Astrocyte of the spinal cord (primary cell): Measurements from ENCODE around the gene BCAS3.

ENCODE experiments used
- DNase-seq: peaks from one replicate; pipeline ENCODE4 v3.0.0; 2011; ENCODE audit warnings: low read depth, low spot score
- H3K4me3 ChIP-seq: 2 replicates; pipeline ENCODE4 v1.5.1; 2011; ENCODE audit warnings: low read depth, mild to moderate bottlenecking, low read length, moderate library complexity
- in situ Hi-C: cut with HindIII; loops from 2 replicates; pipeline ENCODE4 v1.10.0; 2017; ENCODE audit warnings: low sequenced_read_pairs
- TF ChIP-seq, protein P1 (sequence below): IDR thresholded peaks from 2 replicates; pipeline ENCODE4 v1.5.1; 2012; ENCODE audit warnings: low read depth, mild to moderate bottlenecking, low read length, inconsistent platforms

The BCAS3 gene

DNA sequence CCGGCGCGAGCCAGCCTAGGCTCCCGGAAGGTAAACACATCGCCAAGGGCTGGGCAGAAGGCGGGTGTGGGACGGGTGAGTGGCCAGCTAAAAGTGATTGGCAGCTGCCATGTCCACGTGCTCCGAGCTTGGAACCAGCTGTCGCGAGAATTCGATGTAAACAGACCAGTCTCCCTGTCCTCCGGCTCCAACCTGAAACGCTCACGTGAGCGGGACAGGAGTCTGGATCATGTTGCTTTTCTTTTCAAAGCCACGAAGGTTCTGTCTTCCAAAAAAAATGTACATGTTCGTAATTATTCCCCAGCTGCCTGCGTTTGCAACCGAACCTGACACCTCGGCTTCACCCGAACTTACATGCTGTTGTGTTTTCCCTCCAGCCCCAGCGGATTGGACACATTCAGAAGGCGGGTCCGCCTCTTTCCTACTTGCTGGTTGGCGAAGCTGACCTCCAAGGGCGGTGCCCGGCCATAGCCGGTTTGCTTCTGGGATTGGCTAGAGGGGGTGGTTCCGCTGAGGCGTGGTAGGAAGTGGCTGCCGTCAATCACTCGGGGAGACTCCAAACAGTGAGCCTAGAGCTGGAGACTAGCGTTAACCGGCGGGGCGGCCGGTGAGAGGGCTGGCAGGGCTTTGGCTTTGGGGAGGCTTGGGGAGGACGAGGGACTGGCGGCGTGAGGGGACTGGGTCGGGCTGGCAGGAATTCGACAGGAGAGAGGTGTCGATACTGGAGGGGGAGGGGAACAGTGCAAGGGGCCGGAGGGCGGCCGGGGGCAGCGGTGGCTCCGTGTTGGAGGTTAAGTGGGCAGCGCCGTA lies at the start of gene BCAS3:
TSS of gene BCAS3 (plus strand) at position 544 of the 810 bp plus-strand sequence.
- TF ChIP-seq, protein P1, sequence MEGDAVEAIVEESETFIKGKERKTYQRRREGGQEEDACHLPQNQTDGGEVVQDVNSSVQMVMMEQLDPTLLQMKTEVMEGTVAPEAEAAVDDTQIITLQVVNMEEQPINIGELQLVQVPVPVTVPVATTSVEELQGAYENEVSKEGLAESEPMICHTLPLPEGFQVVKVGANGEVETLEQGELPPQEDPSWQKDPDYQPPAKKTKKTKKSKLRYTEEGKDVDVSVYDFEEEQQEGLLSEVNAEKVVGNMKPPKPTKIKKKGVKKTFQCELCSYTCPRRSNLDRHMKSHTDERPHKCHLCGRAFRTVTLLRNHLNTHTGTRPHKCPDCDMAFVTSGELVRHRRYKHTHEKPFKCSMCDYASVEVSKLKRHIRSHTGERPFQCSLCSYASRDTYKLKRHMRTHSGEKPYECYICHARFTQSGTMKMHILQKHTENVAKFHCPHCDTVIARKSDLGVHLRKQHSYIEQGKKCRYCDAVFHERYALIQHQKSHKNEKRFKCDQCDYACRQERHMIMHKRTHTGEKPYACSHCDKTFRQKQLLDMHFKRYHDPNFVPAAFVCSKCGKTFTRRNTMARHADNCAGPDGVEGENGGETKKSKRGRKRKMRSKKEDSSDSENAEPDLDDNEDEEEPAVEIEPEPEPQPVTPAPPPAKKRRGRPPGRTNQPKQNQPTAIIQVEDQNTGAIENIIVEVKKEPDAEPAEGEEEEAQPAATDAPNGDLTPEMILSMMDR: no peak
- DNase-seq: peak; percentile 100
- in situ Hi-C loops: no loop called here
- H3K4me3 ChIP-seq: peak within 1 kb of the TSS; percentile 82

DNA sequence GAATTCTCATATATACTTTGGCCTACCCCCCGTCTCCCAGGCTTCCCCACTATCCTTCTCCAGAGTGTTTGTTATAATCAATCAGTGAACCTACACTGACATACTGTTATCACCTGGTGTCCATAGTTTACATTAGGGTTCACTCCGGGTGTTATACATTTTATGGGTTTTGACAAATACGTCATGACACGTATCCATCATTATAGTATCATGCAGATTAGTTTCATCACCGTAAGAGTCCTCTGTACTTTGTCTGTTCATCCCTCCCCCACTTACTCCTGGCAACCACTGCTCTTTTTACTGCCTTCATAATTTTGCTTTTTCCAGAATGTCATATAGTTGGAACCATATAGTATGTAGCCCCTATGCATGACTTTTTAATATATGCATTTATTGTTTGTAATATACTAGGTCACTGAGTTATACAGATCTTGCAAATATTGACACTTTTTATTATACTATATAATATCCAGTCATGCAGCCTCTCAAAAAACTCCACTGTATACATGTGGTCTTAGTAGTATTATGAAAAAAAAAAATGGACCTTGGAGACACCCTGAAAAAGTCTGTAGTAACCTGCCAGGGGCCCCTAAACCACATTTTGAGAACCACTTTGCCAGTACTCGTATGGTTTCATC lies 49.3 kb upstream of the BCAS3 start:
- H3K4me3 ChIP-seq: no peak overlapping the region
- TF ChIP-seq, protein P1: no peak
- in situ Hi-C loops: no loop called here
- DNase-seq: no peak

DNA sequence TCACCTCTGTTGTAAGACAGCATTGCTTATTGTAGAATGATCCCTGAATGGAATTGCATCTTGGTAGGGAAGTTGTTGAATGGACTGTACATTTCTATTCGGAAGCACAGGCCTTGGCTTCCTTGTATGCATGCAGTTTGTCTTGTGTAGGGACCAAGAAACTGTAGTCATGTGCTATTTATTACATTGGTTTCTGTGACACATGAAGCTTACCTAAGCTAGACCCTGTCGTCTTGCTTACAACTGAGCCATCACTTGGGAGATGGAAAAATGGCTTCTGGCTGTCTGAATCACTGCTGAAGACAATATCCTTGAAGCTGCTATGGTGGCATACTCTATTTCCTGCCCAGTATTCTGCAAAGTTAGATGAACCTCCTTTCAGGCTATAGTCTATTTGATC lies 48.5 kb upstream of the BCAS3 start:
- TF ChIP-seq, protein P1: no peak
- no peak overlapping the region for H3K4me3 ChIP-seq
- no peak for DNase-seq
- in situ Hi-C loops: no loop called here

DNA sequence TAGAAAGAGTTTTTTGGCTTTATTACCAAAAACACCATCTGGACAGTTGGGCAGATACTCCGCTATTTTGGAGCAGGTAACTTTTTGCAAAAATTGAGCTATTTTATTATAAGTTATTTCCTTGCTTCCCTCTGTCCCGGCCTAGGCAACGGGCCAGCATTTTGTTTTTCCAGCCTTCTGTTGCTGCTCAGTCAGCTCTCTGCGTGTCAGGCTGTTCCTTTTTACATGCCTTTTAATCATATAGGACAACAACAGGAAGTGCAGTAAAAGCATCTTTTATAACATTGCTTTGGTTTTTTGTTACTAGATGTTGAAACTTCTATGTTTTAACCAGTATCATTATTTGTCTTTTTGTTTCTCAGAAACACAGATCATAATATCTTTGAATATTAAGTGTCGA lies 47.3 kb upstream of the BCAS3 start:
- DNase-seq: peak; percentile 20
- no peak overlapping the region for H3K4me3 ChIP-seq
- TF ChIP-seq, protein P1: no peak
- in situ Hi-C loops: no loop called here

DNA sequence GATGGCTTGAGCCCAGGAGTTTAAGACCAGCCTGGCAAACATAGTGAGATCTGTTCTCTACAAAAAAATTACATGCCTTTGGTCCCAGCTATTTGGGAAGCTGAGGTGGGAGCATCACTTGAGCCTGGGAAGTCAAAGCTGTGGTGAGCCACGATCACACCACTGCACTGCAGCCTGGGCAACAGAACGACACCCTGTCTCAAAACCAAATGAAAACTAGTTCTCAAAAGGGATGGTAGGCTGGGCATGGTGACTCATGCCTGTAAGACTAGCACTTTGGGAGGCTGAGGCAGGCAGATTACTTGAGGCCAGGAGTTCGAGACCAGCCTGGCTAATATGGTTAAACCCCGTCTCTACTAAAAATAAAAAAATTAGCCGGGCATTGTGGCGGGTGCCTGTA lies 46.5 kb upstream of the BCAS3 start:
- peak; percentile 23 for DNase-seq
- in situ Hi-C loops: no loop called here
- TF ChIP-seq, protein P1: no peak
- no peak overlapping the region for H3K4me3 ChIP-seq

DNA sequence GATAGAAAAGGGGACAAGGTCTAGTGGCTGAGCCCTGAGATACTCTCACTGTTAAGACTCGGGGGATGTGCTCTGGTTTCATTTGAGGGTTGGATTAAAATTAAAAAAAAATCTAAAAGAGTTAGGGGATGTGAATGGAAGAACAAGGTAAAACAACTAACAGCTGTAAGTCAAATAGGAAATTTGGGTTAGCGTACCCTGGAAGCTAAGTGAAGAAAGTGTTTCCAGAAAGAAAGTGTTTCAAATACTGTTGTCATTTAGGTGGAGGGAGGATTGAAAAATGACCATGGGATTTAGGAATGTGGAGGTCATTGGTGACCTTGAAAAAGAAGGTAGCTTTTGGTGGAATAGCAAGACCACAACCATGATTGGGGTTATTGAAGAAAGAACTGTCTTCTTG lies 40.0 kb upstream of the BCAS3 start:
- in situ Hi-C loops: no loop called here
- TF ChIP-seq, protein P1: no peak
- no peak overlapping the region for H3K4me3 ChIP-seq
- no peak for DNase-seq
